Esophagus muscularis mucosa (tissue), 4 donors: ENCODE data around the gene PLIN4. TPM values are rescaled to one million over a fixed set of nuclear protein-coding genes. Genes with fewer than 3 reads are reported as not detected.
"Not testable (repeated sequence)": the region's sequence is repeated elsewhere in the genome, so short reads cannot be mapped to it uniquely, and the experiment has no call there.

Experiments used
- DNase-seq: peaks from one replicate; pipeline ENCODE4 v3.0.0-alpha.2; 2017; ENCODE audit errors: extremely low spot score
- H3K27ac ChIP-seq, 4 donors: fragments of 200-600 bp; sonication (generic); replicated peaks in 1 of 4; 1 replicate in 3 of 4; 2 replicates in 1 of 4; pipeline ENCODE4 v1.5.1; 2016 to 2019; ENCODE audit warnings: mild to moderate bottlenecking in 1 of 4
- H3K27me3 ChIP-seq, 4 donors: fragments of 200-600 bp; sonication (generic); one replicate each; pipeline versions ENCODE4 v1.5.1 to v1.6.0; 2016 to 2019
- H3K36me3 ChIP-seq, 4 donors: fragments of 200-600 bp; sonication (generic); one replicate each; pipeline ENCODE4 v1.5.1; 2016 to 2019
- H3K4me1 ChIP-seq, 4 donors: fragments of 200-600 bp; sonication (generic); one replicate each; pipeline ENCODE4 v1.5.1; 2016 to 2019
- H3K4me3 ChIP-seq, 4 donors: fragments of 200-600 bp; sonication (generic); 1 replicate in 2 of 4; 2 replicates in 2 of 4; pipeline ENCODE4 v1.5.1; 2016 to 2019; ENCODE audit warnings: mild to moderate bottlenecking in 4 of 4, moderate library complexity in 1 of 4
- H3K9me3 ChIP-seq, 4 donors: fragments of 200-600 bp; sonication (generic); 1 replicate in 3 of 4; 2 replicates in 1 of 4; pipeline ENCODE4 v1.5.1; 2016 to 2019
- CTCF ChIP-seq, 3 experiments: fragments of 200-600 bp in 2 of 3; fragments of 450-650 bp in 1 of 3; sonication (generic) in 2 of 3; IDR thresholded peaks; one replicate each; pipeline ENCODE4 v1.5.1; 2017 to 2019; ENCODE audit warnings: antibody characterized with exemption in 3 of 3, mild to moderate bottlenecking in 2 of 3, moderate library complexity in 1 of 3
- EP300 ChIP-seq: sonication (generic); formaldehyde crosslinking; IDR thresholded peaks from one replicate; pipeline ENCODE4 v1.6.1; 2017; ENCODE audit warnings: antibody characterized with exemption
- POLR2A ChIP-seq: fragments of 450-650 bp; IDR thresholded peaks from one replicate; pipeline ENCODE4 v1.6.1; 2017; ENCODE audit warnings: antibody characterized with exemption, moderate library complexity, mild to moderate bottlenecking, low read depth
- POLR2AphosphoS5 ChIP-seq, 2 donors: sonication (generic); formaldehyde crosslinking; IDR thresholded peaks; one replicate each; pipeline ENCODE4 v1.6.1; 2017; ENCODE audit warnings: antibody characterized with exemption in 2 of 2
- WGBS: methylation state at CpG from one replicate; pipeline ENCODE4 v1.1.5; 2018; 5-methylcytosine and 5-hydroxymethylcytosine counted together
- intact Hi-C: fragments of 100-400 bp; cut with DNase I; formaldehyde crosslinking; loops from one replicate; pipeline ENCODE4 v1.15.1; 2023
- total RNA-seq, 4 donors: library from RNA; depleted of rRNA; stranded (reverse); fragments of >200 nt; gene quantifications; one replicate each; pipeline versions ENCODE4 v1.1.0 to v1.2.1, GENCODE V29; 2016

The PLIN4 gene
- total RNA-seq, 4 donors from 2014 or later: 45.7 to 134 (median 91.1) TPM

DNA sequence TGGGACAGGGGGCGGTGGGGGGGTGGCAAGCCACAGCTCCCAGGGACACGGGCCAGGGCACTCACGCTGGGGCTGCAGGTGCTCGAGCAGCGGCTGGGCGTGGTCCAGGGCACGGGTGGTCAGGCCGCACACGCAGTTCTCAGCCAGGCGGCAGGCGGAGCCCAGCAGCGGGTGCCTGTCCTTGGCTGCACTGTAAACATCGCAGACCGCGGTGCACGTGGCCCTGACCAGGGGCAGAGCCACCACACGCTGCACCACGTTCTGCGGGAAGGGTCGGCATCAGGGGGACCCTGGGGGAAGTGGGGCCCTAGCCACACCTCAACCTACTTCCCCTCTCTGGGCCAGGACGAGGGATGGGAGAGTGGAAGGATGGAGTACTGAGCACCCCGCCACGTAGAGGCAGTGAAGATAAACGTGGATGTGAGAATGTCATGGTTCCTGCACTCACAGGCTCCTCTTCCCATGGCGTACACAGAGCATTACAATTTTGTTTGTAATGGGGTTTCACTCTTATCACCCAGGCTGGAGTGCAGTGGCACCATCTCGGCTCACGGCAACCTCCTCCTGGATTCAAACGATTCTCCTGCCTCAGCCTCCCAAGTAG is 13.4 kb upstream of the PLIN4 start:
- H3K4me1 ChIP-seq: peaks cover 8 to 20% (median 16%) of the 10 kb centered on the region in 4 donors
- no peaks in the 10 kb centered on the region for H3K9me3 ChIP-seq
- H3K27me3 ChIP-seq: no peaks in the 10 kb centered on the region
- whole genome bisulfite sequencing: 59% methylated on average over 10 of the region's 28 CpGs
- DNase-seq: no peak
- H3K27ac ChIP-seq: no peak overlapping the region
- intact Hi-C loops: no loop called here
- H3K36me3 ChIP-seq: peaks cover 0 to 4% (median 0%) of the 10 kb centered on the region in 4 donors
- no peak overlapping the region for H3K4me3 ChIP-seq
- no peak for TF ChIP-seq CTCF (IDR thresholded peaks at IDR 0.05)
- TF ChIP-seq POLR2A: no peak
- no peak for TF ChIP-seq POLR2AphosphoS5 (IDR thresholded peaks at IDR 0.05)
- no peak for TF ChIP-seq EP300

DNA sequence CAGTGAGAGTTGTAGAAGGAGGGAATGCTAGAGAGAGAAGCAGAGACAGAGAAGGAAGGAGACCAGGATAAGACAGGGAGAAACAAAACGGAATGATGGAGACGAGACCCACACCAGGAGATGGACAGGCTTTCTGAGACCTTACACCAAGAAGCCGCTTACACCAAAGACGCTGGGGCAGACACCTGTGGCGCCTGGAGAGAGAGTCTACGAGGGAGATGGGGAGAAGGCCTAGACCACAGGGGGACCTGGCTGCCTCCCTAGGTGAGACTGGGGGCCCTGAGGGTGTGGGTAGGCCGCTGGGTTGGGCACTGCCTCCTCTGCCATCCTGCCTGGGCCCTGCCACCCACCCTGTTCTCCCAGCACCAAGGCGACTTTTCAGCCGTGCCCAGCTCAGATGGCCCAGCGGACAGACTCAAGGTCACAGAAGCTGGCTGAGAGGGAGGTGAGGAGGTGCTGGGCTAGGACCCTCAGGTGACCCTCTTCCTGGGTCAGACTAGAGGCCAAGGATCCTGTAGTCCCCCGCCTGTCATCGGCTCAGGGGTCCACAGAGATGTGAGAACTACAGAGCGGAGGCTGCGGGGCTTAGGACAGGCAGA is 11.7 kb upstream of the PLIN4 start:
- peaks cover 0 to 4% (median 0%) of the 10 kb centered on the region in 4 donors for H3K36me3 ChIP-seq
- H3K9me3 ChIP-seq: no peaks in the 10 kb centered on the region
- no peaks in the 10 kb centered on the region for H3K27me3 ChIP-seq
- H3K4me1 ChIP-seq: peaks cover 1 to 8% (median 6%) of the 10 kb centered on the region in 4 donors
- H3K4me3 ChIP-seq: no peak overlapping the region
- TF ChIP-seq EP300 (no peak), CTCF (IDR thresholded peaks at IDR 0.05) (no peak), POLR2A (no peak), POLR2AphosphoS5 (IDR thresholded peaks at IDR 0.05) (no peak)
- no peak for DNase-seq
- intact Hi-C loops: loop anchor here (5.0 kb wide), 1 partner anchor 263 kb away; no protein-coding TSS in a partner anchor
- H3K27ac ChIP-seq: no peak overlapping the region
- WGBS: 88% methylated on average over 14 of the region's 14 CpGs

GRCh38 chr19:4528843-4529242 is 10.6 kb upstream of the PLIN4 start:
- H3K27me3 ChIP-seq: no peaks in the 10 kb centered on the region
- TF ChIP-seq EP300: no peak
- TF ChIP-seq POLR2A: no peak
- no peak for TF ChIP-seq CTCF (IDR thresholded peaks at IDR 0.05)
- TF ChIP-seq POLR2AphosphoS5 (IDR thresholded peaks at IDR 0.05): no peak
- peaks cover 0 to 4% (median 0%) of the 10 kb centered on the region in 4 donors for H3K36me3 ChIP-seq
- DNase-seq: no peak
- H3K9me3 ChIP-seq: no peaks in the 10 kb centered on the region
- whole genome bisulfite sequencing: 72% methylated on average over 9 of the region's 15 CpGs
- peaks cover 0 to under 1% (median 0%) of the 10 kb centered on the region in 4 donors for H3K4me1 ChIP-seq
- H3K4me3 ChIP-seq: no peak overlapping the region
- intact Hi-C loops: loop anchor here (5.0 kb wide), 1 partner anchor 262 kb away; no protein-coding TSS in a partner anchor
- H3K27ac ChIP-seq: no peak overlapping the region

- H3K27ac ChIP-seq, DNase-seq, H3K9me3 ChIP-seq, H3K36me3 ChIP-seq, H3K4me3 ChIP-seq, H3K4me1 ChIP-seq, H3K27me3 ChIP-seq: not testable (repeated sequence)
- intact Hi-C loops: loop anchor here (5.0 kb wide), 1 partner anchor 260 kb away; no protein-coding TSS in a partner anchor
- WGBS: 93% methylated on average over 8 of the region's 8 CpGs
Observed at GRCh38 chr19:4527377-4527776, 9.1 kb upstream of the PLIN4 start.

- Histone ChIP-seq H3K9me3 (no peaks in the 10 kb centered on the region), H3K27me3 (no peaks in the 10 kb centered on the region), H3K4me3 (no peak overlapping the region), H3K27ac (no peak overlapping the region), H3K36me3 (peaks cover 0 to 4% (median 0%) of the 10 kb centered on the region in 4 donors), H3K4me1 (peaks cover 0 to 10% (median 5%) of the 10 kb centered on the region in 4 donors)
- TF ChIP-seq CTCF (IDR thresholded peaks at IDR 0.05) (no peak), EP300 (no peak), POLR2A (no peak), POLR2AphosphoS5 (IDR thresholded peaks at IDR 0.05) (no peak)
- no peak for DNase-seq
- intact Hi-C loops: loop anchor here (5.0 kb wide), 1 partner anchor 258 kb away; no protein-coding TSS in a partner anchor
- WGBS: 81% methylated on average over 19 of the region's 23 CpGs
Observed at GRCh38 chr19:4525563-4526002, 7.3 kb upstream of the PLIN4 start.
